Effector memory CD4-positive, alpha-beta T cell (primary cell): ENCODE measurements around the gene HOXA6.

ENCODE experiments used
- DNase-seq, 3 donors: peaks; one replicate each; pipeline ENCODE4 v3.0.0-alpha.2; 2020
- H3K27ac ChIP-seq: 2 replicates; pipeline ENCODE4 v1.7.0; 2013; ENCODE audit warnings: mild to moderate bottlenecking, low read length, moderate library complexity; ENCODE audit not compliant: insufficient read depth, poor library complexity, severe bottlenecking
- H3K27me3 ChIP-seq: replicated peaks from 2 replicates; pipeline ENCODE4 v1.7.0; 2013; ENCODE audit warnings: mild to moderate bottlenecking, low read length; ENCODE audit not compliant: insufficient read depth, control insufficient read depth, poor library complexity, severe bottlenecking
- H3K36me3 ChIP-seq: 2 replicates; pipeline ENCODE4 v1.7.0; 2013; ENCODE audit warnings: mild to moderate bottlenecking, low read length, moderate library complexity; ENCODE audit not compliant: control insufficient read depth, insufficient read depth
- H3K4me1 ChIP-seq: 2 replicates; pipeline ENCODE4 v1.7.0; 2013; ENCODE audit warnings: low read length, mild to moderate bottlenecking; ENCODE audit not compliant: control insufficient read depth, insufficient read depth, poor library complexity, severe bottlenecking
- H3K4me3 ChIP-seq: 2 replicates; pipeline ENCODE4 v1.7.0; 2013; ENCODE audit warnings: low read length, low read depth, mild to moderate bottlenecking; ENCODE audit not compliant: insufficient read depth, poor library complexity, severe bottlenecking
- H3K9me3 ChIP-seq: 2 replicates; pipeline ENCODE4 v1.7.0; 2013; ENCODE audit warnings: mild to moderate bottlenecking, low read length, moderate library complexity; ENCODE audit not compliant: control insufficient read depth

The HOXA6 gene

GRCh38 chr7:27178366-27178765 lies 30.8 kb upstream of the HOXA6 start:
- Histone ChIP-seq H3K4me3 (no peak overlapping the region), H3K4me1 (peaks cover 22% of the 10 kb centered on the region), H3K27ac (no peak overlapping the region), H3K27me3 (peaks cover 64% of the 10 kb centered on the region), H3K36me3 (no peaks in the 10 kb centered on the region), H3K9me3 (no peaks in the 10 kb centered on the region)
- no peak for DNase-seq

- no peak overlapping the region for H3K4me3 ChIP-seq
Measured at GRCh38 chr7:27177795-27178320, 30.3 kb upstream of the HOXA6 start.

GRCh38 chr7:27176962-27177794 lies 29.6 kb upstream of the HOXA6 start:
- Histone ChIP-seq H3K9me3 (no peaks in the 10 kb centered on the region), H3K36me3 (no peaks in the 10 kb centered on the region), H3K4me3 (no peak overlapping the region), H3K4me1 (peaks cover 31% of the 10 kb centered on the region), H3K27ac (no peak overlapping the region), H3K27me3 (peaks cover 65% of the 10 kb centered on the region)
- DNase-seq: no peak

More at GRCh38 chr7:27177795-27178320, 30.3 kb upstream of the HOXA6 start:
- DNase-seq: no peak
- Histone ChIP-seq H3K9me3 (no peaks in the 10 kb centered on the region), H3K27ac (no peak overlapping the region), H3K27me3 (peaks cover 64% of the 10 kb centered on the region), H3K4me1 (peaks cover 25% of the 10 kb centered on the region), H3K36me3 (no peaks in the 10 kb centered on the region)

- no peak for DNase-seq
- no peak overlapping the region for H3K27ac ChIP-seq
- no peaks in the 10 kb centered on the region for H3K36me3 ChIP-seq
- no peaks in the 10 kb centered on the region for H3K9me3 ChIP-seq
- peaks cover 72% of the 10 kb centered on the region for H3K27me3 ChIP-seq
- peaks cover 31% of the 10 kb centered on the region for H3K4me1 ChIP-seq
- no peak overlapping the region for H3K4me3 ChIP-seq
Measured at GRCh38 chr7:27176524-27176845, 28.9 kb upstream of the HOXA6 start.

- H3K4me3 ChIP-seq: no peak overlapping the region
- peaks cover 31% of the 10 kb centered on the region for H3K4me1 ChIP-seq
- no peaks in the 10 kb centered on the region for H3K36me3 ChIP-seq
- DNase-seq: no peak
- H3K27me3 ChIP-seq: peaks cover 77% of the 10 kb centered on the region
- no peaks in the 10 kb centered on the region for H3K9me3 ChIP-seq
- H3K27ac ChIP-seq: no peak overlapping the region
Measured at GRCh38 chr7:27175626-27176523, 28.3 kb upstream of the HOXA6 start.

GRCh38 chr7:27174874-27175625 lies 27.5 kb upstream of the HOXA6 start:
- H3K36me3 ChIP-seq: no peaks in the 10 kb centered on the region
- H3K27ac ChIP-seq: no peak overlapping the region
- no peak overlapping the region for H3K4me3 ChIP-seq
- peaks cover 77% of the 10 kb centered on the region for H3K27me3 ChIP-seq
- no peaks in the 10 kb centered on the region for H3K9me3 ChIP-seq
- peaks cover 32% of the 10 kb centered on the region for H3K4me1 ChIP-seq
- DNase-seq: no peak

- Histone ChIP-seq H3K4me3 (peak within 1 kb of the TSS; percentile 40), H3K27ac (no peak within 1 kb of the TSS), H3K36me3 (no peaks in the 10 kb centered on the region), H3K4me1 (peaks cover 35% of the 10 kb centered on the region), H3K9me3 (no peaks in the 10 kb centered on the region), H3K27me3 (peaks cover 77% of the 10 kb centered on the region)
- no peak for DNase-seq
Measured at GRCh38 chr7:27173956-27174873, 26.6 kb upstream of the HOXA6 start, which contains the start of gene HOXA10. Gene HOXA10, minus strand, starts transcription at chr7:27174320. Its CDS starts 14 bp downstream, at chr7:27174306.

GRCh38 chr7:27173511-27173955 lies 26.0 kb upstream of the HOXA6 start:
- H3K36me3 ChIP-seq: no peaks in the 10 kb centered on the region
- no peak overlapping the region for H3K27ac ChIP-seq
- peaks cover 79% of the 10 kb centered on the region for H3K27me3 ChIP-seq
- peaks cover 37% of the 10 kb centered on the region for H3K4me1 ChIP-seq
- H3K9me3 ChIP-seq: no peaks in the 10 kb centered on the region
- no peak for DNase-seq
- H3K4me3 ChIP-seq: peak overlapping the region; percentile 40
